Activated effector memory CD4-positive, alpha-beta T cell treated with anti-CD3 and anti-CD28 coated beads, Interleukin-2, amount 50 U/mL, for 16 hours (primary cell): Measurements from ENCODE around the gene SLC22A13.
"Not testable (repeated sequence)": the region's sequence is repeated elsewhere in the genome, so short reads cannot be mapped to it uniquely, and the experiment has no call there.

Source experiments
- DNase-seq: peaks from one replicate; pipeline ENCODE4 v3.0.0-alpha.2; 2020

Gene SLC22A13

DNA sequence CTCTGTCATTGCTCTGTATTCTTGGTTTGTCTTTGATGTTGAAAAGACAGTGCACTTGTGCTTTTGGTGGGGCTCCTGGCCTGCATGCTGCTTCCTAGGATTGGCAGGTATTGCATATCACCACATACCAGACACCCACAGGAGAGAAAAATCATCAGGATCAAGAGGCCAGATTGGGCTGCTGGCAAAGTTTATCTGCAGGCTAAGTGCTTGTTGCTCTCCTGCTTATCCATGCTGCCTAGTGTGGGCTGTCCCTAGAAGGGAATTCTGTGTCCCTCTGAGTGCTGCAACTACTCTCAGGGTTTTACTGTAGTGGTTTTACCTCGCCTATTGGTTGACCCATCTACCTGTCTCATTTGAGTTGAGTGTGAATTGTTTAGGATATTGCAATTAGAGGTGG, 833 bp upstream of the SLC22A13 start:
- DNase-seq, result no peak

- DNase-seq, result no peak
Measured at GRCh38 chr3:38266810-38267209, 1.2 kb downstream of the SLC22A13 start.

DNA sequence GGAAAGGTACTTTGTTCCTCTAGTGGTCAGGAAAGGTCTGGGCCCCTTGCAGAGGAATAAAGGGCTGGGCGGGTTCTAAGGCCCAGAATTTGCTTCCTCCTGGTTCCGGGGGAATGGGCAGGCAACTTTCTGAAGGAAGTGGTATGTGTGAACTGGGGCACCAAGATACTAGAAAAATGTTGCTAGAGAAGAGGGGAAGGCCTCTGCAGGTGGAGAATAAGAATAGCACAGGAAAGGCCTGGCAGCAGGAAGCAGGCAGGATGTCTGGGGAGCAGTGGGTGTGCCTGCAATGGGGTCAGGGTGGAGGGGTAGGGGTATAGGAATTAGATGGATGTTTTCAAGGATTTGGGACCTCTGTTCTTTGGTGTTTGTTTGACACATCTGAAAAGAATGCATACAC, 2.0 kb downstream of the SLC22A13 start:
- no peak for DNase-seq

DNA sequence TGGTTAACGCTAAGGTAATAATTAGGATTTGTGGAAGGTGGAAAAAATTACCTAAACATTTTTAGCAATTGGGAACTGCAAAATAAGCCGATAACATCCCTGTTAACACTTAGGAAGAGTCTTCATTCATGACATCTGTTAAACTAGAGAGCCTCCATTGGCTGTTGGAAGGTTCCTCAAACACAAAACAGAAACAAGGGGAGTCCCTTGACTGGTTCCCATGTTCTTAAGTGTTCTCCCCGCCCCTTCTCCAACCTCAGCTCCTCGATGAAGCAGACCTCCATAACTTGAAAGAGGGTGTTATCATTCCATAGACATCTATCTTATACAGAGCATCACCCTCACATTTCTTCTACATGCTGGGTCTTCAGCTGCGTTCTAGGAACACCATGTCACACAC, 2.5 kb downstream of the SLC22A13 start:
- DNase-seq, result no peak

- no peak for DNase-seq
Measured at GRCh38 chr3:38268522-38268921, 2.9 kb downstream of the SLC22A13 start.

DNA sequence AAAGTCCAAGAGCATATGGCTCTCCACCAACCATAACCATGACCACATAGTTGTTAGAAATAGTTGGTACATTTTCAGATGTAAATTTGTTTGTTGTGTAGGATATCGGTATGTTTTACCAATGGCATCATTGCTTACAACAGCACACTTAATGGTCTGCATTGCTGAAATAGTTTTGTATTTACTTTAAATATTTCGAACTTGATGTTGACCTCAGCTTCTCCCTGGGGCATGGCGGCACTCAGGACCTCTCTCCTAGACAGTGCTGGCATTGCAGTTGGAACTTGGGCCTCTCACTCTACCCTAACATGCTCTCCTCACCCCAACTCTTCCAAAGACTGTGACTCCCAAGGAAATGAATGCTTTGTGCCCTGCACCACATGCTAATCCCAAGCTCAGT, 5.0 kb downstream of the SLC22A13 start:
- no peak for DNase-seq

DNA sequence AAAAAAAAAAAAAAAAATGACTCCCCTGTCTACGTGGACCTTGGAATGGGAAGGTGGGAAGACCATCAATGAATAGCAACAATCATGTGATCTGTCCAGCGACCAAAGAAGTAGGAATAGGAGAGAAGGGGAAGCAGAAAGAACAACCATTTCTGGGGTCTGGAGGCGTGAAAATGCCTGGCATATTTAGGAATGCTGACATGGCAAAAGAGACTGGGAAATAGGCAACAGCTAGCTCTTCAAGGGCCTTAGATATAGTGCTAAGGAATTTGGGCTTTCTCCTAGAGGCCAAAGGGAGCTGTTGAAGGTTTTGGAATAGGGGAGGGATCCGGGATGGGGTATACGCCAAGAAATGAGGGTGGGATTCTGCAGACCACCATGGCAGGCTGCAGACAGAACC, 5.9 kb downstream of the SLC22A13 start:
- DNase-seq, result no peak

DNA sequence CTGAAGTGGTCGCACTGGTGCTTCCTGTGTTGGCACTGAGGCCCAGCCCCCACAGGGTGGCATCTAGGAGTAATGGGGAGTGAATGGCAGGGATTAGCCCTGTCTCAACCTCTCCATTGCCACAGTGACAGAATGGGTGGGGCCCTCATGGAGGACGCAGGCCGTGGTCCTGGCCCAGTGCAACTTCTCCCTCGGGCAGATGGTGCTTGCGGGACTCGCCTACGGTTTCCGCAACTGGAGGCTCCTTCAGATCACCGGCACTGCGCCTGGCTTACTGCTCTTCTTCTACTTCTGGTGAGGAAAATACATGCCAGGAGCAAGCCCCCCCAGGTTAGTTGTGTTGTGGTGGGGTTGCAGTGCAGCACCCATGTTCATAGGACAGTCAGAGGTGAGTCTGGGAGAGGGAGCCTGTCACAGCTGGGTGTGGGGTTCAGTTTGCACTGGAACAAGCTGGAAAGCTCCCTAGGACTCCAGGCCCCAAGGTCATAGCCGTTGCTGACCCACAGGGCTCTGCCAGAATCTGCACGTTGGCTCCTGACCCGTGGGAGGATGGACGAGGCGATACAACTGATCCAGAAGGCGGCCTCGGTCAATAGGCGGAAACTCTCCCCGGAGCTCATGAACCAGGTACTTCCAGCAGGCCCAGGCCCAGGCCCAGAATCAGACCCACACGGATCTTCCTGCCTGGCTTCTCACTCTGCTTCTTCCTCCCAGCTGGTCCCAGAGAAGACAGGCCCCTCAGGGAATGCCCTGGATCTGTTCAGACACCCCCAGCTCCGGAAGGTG, 9.4 kb downstream of the SLC22A13 start:
- DNase-seq, result no peak

DNA sequence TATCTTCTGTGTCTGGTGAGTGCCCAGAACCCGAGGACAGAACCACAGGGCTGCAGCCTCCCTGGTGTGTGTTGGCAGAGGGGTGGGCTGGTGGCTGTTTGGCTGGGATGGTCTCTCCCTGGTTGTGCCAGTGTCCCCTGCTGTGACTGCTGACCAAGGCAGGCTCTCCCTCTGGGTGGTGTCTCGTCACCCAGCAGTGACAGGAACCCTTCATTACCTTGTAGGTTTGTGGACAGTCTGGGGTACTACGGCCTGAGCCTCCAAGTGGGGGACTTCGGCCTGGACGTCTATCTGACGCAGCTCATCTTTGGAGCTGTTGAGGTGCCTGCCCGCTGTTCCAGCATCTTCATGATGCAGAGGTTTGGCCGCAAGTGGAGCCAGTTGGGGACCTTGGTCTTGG, 10.0 kb downstream of the SLC22A13 start:
- DNase-seq, result no peak

GRCh38 chr3:38276081-38276916, 10.7 kb downstream of the SLC22A13 start:
- no peak for DNase-seq

- no peak for DNase-seq
Measured at GRCh38 chr3:38276917-38277630, 11.5 kb downstream of the SLC22A13 start.

- DNase-seq, result no peak
Measured at GRCh38 chr3:38278841-38279240, 13.2 kb downstream of the SLC22A13 start.

DNA sequence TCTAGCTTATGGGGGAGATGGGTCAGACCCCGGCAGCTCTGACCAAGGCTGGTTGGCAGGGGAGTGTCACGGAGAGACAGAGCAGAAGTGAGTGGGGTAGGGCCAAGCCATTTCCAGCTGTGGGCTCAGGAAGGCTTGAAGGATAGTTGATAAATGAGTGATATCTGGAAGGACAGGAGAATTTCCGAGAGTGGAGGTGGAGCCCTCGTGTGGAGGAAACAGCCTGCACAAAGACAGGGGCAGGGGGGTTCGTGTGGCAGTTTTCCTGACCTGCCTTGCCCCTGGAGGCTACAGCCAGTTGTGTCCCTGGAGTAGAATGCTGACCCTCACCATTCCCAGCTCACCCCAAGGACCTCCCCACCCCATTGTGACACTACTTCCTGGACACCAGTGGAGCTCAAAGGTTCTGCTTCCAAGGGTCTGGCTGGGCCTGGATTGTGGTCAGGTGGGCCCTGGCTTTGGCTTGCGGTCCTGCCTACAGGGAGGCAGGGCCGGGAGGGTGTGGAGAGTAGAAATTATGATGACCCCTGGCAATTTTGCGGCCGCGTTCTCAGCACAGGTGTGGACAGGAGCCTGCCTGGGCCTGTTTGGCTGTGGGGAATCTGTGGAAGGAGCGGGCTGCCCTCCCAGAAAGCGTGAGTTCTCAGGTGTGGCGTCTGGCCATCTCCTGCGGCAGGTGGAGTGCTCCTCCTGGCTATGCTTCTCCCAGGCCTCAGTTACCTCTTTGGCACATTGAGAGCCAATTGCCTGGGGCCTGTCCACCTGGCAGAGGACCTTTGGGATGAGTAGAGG, 16.5 kb downstream of the SLC22A13 start, which contains the start of gene SLC22A14:
Gene SLC22A14, plus strand, starts transcription at position 400 of the 792 bp plus-strand sequence. CDS start 23,733 bp downstream, outside the sequence.
- DNase-seq, result no peak

GRCh38 chr3:38283810-38284755, 18.5 kb downstream of the SLC22A13 start:
- no peak for DNase-seq

DNA sequence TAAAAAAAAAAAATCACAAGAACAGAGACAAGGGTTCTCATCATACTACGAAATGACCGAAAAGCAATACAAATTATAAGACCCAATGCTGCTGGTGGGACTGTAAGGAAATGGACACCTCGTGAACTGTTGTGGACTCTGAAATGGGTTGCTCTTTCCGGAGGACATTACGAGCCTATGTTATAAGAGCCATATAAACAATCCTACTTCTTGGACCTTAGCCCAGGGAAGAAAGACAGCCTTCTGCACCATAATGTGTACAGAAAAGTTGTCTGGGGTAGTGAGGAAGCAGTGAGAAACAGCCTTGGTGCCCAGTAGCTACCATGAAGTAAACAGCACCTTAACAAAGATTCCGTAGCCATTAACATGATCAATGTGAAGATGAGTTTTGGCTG, 19.1 kb downstream of the SLC22A13 start:
- no peak for DNase-seq

- DNase-seq, result not testable (repeated sequence)
Measured at GRCh38 chr3:38289286-38290217, 23.9 kb downstream of the SLC22A13 start.

GRCh38 chr3:38297053-38297452, 31.4 kb downstream of the SLC22A13 start:
- not testable (repeated sequence) for DNase-seq

DNA sequence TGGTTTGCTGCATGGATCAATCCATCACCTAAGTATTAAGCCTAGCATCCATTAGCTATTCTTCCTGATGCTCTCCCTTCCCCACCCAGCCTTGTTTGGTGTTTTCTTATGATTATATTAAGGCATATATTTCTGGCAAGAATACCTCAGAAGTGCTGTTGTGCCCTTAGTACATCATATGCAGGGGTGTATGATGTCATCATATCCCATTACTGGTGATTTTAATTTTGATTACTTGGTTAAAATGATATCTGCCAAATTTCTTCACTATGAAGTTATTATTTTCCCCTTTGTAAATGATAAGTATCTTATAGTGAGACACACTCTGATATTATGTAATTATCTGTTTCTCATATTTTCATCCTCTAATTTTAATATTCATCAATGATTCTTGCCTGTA, 31.9 kb downstream of the SLC22A13 start:
- no peak for DNase-seq

DNA sequence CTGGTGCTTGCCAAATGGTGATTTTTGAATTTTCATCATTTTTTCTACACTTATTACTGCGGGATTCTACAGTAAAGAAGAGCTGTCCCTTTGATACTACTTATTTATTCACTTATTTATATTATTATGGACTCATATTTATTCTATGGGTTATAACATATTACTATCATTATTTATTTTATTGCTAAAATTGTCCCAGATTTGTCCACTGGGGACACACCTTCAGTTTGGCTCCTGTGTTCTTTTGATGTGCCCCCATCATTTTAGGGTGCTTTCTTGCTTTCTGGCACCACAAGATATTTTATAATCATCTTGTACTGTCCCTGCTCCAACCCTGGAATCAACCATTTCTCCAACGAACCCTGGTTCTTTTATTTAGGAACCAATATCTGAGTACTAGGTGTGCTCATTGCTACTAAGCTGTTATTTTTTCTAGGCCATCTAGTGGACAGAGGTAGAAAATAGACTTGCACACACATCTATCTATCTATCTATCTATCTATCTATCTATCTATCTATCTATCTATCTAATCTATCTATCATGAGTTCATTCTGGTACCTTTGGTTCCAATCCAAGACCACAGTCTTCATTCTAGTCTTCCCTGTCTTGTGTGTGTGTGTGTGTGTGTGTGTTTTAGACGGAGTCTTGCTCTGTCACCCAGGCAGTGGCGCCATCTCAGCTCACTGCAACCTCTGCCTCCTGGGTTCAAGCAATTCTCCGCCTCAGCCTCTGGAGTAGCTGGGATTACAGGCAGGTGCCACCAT, 32.5 kb downstream of the SLC22A13 start:
- DNase-seq, result no peak
